ENCODE results near the gene USP2. TPM values are rescaled to one million over a fixed set of nuclear protein-coding genes. Genes with fewer than 3 reads are reported as not detected.

USP2 gene
- total RNA-seq, 1 experiment from 2014 or later = 5.7 TPM

DNA sequence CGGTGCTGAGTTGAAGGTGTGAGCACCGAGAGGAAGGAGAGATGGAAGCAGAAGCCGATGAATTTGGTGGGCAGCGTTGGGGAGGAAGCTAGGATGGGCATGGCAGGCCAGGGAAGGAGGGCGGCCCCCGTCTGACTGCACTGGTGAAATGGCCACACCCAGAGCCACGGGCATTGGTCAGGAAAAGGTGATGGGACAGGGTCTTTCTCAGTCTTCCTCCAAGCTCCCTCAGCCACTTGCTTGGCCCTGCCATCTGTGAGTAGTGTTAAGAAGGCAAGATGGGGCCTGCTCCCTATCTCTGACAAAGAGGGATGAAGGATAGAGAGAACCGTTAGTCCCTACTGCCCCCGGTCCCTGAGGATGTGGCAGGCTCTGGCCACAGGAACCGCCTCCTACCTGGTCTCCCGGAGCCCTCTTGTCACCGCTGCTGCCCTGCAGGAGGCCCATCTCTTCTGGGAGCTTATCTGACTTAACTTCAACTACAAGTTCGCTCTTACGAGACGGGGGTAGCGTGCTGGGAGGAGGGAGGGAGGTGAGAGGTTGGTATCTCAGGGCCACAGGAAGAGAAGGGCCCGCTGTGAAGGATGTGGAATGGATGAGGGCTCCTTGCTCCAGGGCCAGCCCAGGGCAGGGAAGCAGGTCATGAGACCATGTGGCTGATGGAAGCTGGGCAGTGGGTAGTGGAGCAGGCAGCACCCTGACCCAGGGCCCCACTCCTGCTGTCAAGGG lies 71.4 kb downstream of the USP2 start:
- Histone ChIP-seq H2BK5ac (ENCODE audit: insufficient read length, low read length) (no peak overlapping the region), H3K79me1 (ENCODE audit: insufficient read depth, low read depth, low read length, poor library complexity, severe bottlenecking) (no peaks in the 10 kb centered on the region), H2AFZ (ENCODE audit: low read length) (no peak overlapping the region), H3K27ac (ENCODE audit: insufficient read length, low read depth, low read length) (no peak overlapping the region), H3K18ac (ENCODE audit: insufficient read length, low read depth, low read length) (no peak overlapping the region), H3K79me2 (ENCODE audit: insufficient read depth, low read length) (no peaks in the 10 kb centered on the region), H3K9ac (ENCODE audit: extremely low read depth, insufficient read length, low read length) (no peak overlapping the region), H3K9me3 (ENCODE audit: control insufficient read depth, low read depth, low read length) (no peaks in the 10 kb centered on the region), H3K56ac (ENCODE audit: insufficient read length, low read depth, low read length) (no peak overlapping the region), H3K23me2 (ENCODE audit: insufficient read length, low read depth, low read length, poor library complexity, severe bottlenecking) (no peaks in the 10 kb centered on the region), H2AK5ac (ENCODE audit: insufficient read length, low read length) (no peak overlapping the region), H4K91ac (ENCODE audit: insufficient read length, low read depth, low read length) (no peak overlapping the region), H3K27me3 (ENCODE audit: insufficient read depth, low read length) (no peaks in the 10 kb centered on the region), H3K14ac (ENCODE audit: insufficient read depth, low read length) (no peak overlapping the region), H3K4me1 (ENCODE audit: insufficient read depth, low read length) (no peaks in the 10 kb centered on the region), H3K23ac (ENCODE audit: insufficient read length, low read depth, low read length) (no peak overlapping the region), H2BK120ac (ENCODE audit: low read depth, low read length, poor library complexity, severe bottlenecking) (no peak overlapping the region), H4K5ac (ENCODE audit: insufficient read length, low read depth, low read length) (no peak overlapping the region), H3K4ac (ENCODE audit: low read depth, low read length) (no peak overlapping the region), H2BK15ac (ENCODE audit: low read depth, low read length) (no peak overlapping the region), H2BK20ac (ENCODE audit: low read depth, low read length, poor library complexity, severe bottlenecking) (no peak overlapping the region), H3K4me2 (ENCODE audit: insufficient read depth, insufficient read length, low read length) (no peak overlapping the region), H2BK12ac (ENCODE audit: insufficient read length, low read depth, low read length) (no peak overlapping the region), H3T11ph (ENCODE audit: low read length) (no peak overlapping the region), H4K8ac (replicated peaks; ENCODE audit: insufficient read length, low read depth, low read length) (no peak overlapping the region), H4K20me1 (ENCODE audit: control insufficient read depth, insufficient read depth, insufficient read length) (no peaks in the 10 kb centered on the region)
- no peak overlapping the region for H3K4me3 Mint-ChIP-seq
- DNase-seq = no peak
- no CpG with 5 or more reads among the region's 17 CpGs for WGBS (ENCODE audit: extremely low coverage, insufficient read length, low lambda C conversion rate)
- peaks cover 13 to 24% of the 10 kb centered on the region in 2 experiments for H3K4me1 Mint-ChIP-seq
- H3K27ac Mint-ChIP-seq = peak overlapping the region in 2 of 3 experiments; percentile 73 to 81; a peak in 3 of 7 replicates
- TF ChIP-seq, protein P1, sequence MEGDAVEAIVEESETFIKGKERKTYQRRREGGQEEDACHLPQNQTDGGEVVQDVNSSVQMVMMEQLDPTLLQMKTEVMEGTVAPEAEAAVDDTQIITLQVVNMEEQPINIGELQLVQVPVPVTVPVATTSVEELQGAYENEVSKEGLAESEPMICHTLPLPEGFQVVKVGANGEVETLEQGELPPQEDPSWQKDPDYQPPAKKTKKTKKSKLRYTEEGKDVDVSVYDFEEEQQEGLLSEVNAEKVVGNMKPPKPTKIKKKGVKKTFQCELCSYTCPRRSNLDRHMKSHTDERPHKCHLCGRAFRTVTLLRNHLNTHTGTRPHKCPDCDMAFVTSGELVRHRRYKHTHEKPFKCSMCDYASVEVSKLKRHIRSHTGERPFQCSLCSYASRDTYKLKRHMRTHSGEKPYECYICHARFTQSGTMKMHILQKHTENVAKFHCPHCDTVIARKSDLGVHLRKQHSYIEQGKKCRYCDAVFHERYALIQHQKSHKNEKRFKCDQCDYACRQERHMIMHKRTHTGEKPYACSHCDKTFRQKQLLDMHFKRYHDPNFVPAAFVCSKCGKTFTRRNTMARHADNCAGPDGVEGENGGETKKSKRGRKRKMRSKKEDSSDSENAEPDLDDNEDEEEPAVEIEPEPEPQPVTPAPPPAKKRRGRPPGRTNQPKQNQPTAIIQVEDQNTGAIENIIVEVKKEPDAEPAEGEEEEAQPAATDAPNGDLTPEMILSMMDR (conservative IDR thresholded peaks at IDR 0.05) = no peak
- H3K9me3 Mint-ChIP-seq = no peaks in the 10 kb centered on the region
- peaks cover 3 to 51% (median 28%) of the 10 kb centered on the region in 3 experiments; a peak in 5 of 7 replicates for H3K36me3 Mint-ChIP-seq (ENCODE audit: insufficient read depth in 1 of 3, low read depth in 3 of 3)
- H3K27me3 Mint-ChIP-seq (ENCODE audit: low read depth) = peaks cover 11% of the 10 kb centered on the region
